Right lobe of liver (tissue), 6 donors: Measurements from ENCODE around the gene HDAC4. TPM values are rescaled to one million over a fixed set of nuclear protein-coding genes. Genes with fewer than 3 reads are reported as not detected.

Source experiments
- ATAC-seq, 4 donors: fragments of 200-7000 bp; cut with Tn5 transposase; one replicate each; pipeline ENCODE4 v1.9.1; 2020; ENCODE audit warnings: mild to moderate bottlenecking in 4 of 4, moderate library complexity in 4 of 4
- DNase-seq, 3 donors: peaks; one replicate each; pipeline ENCODE4 v3.0.0-alpha.2; 2020
- H3K27ac ChIP-seq, 3 donors: fragments of 200-600 bp; one replicate each; pipeline ENCODE4 v1.8.0; 2022
- H3K27me3 ChIP-seq, 2 donors: fragments of 200-600 bp; one replicate each; pipeline ENCODE4 v1.8.0; 2022
- H3K36me3 ChIP-seq, 4 donors: fragments of 200-600 bp; sonication (generic) in 1 of 4; one replicate each; pipeline versions ENCODE4 v1.5.1 to v1.8.0; 2017 to 2022; ENCODE audit warnings: control low read depth in 1 of 4
- H3K4me1 ChIP-seq, 4 donors: fragments of 200-600 bp; sonication (generic) in 1 of 4; one replicate each; pipeline versions ENCODE4 v1.5.1 to v1.8.0; 2017 to 2022; ENCODE audit warnings: control low read depth in 1 of 4
- H3K4me3 ChIP-seq, 3 donors: fragments of 200-600 bp; one replicate each; pipeline ENCODE4 v1.8.0; 2022
- H3K9me3 ChIP-seq, 4 donors: fragments of 200-600 bp; sonication (generic) in 1 of 4; one replicate each; pipeline versions ENCODE4 v1.5.1 to v1.8.0; 2017 to 2022; ENCODE audit warnings: control low read depth in 1 of 4
- CTCF ChIP-seq, 4 donors: fragments of 200-600 bp in 3 of 4; fragments of 450-650 bp in 1 of 4; IDR thresholded peaks; one replicate each; pipeline versions ENCODE4 v1.5.1 to v1.8.0; 2016 to 2022; ENCODE audit warnings: antibody characterized with exemption in 4 of 4, mild to moderate bottlenecking in 2 of 4
- POLR2A ChIP-seq: fragments of 450-650 bp; IDR thresholded peaks from one replicate; pipeline ENCODE4 v1.6.1; 2017; ENCODE audit warnings: antibody characterized with exemption, mild to moderate bottlenecking
- WGBS: methylation state at CpG from one replicate; pipeline ENCODE4 v1.1.6; 2018; ENCODE audit warnings: low coverage, low lambda C conversion rate; ENCODE audit not compliant: insufficient coverage; ENCODE audit errors: missing lambda C conversion rate; 5-methylcytosine and 5-hydroxymethylcytosine counted together
- intact Hi-C, 2 donors: fragments of 100-400 bp; cut with DNase I; formaldehyde crosslinking; loops; one replicate each; pipeline versions ENCODE4 v1.11.2 to v1.14.1; 2022
- total RNA-seq, 6 experiments: library from RNA; depleted of rRNA in 2 of 6; stranded (reverse); fragments of >200 nt in 2 of 6; fragmentation: NEBNext Ultra II Directional in 3 of 6; extraction: Animal tissue kit (Norgen Biotek cat#: 25700) in 3 of 6; gene quantifications; one replicate each; pipeline versions ENCODE4 v1.1.0 to v1.2.4, GENCODE V29; 2016 to 2023
- donor health status: DM: no; HTN: yes; CAD: no.
- donor health status: DM: no; HTN: no; CAD: no.
- donor health status: DM: no; HTN: no; CAD: no.
- donor health status: DM: no; HTN: yes; CAD: no.
- donor health status: DM: no; HTN: yes; CAD: no.

The HDAC4 gene
- total RNA-seq, 6 experiments from 2014 or later, result 8.9 to 22.4 (median 14.7) TPM

DNA sequence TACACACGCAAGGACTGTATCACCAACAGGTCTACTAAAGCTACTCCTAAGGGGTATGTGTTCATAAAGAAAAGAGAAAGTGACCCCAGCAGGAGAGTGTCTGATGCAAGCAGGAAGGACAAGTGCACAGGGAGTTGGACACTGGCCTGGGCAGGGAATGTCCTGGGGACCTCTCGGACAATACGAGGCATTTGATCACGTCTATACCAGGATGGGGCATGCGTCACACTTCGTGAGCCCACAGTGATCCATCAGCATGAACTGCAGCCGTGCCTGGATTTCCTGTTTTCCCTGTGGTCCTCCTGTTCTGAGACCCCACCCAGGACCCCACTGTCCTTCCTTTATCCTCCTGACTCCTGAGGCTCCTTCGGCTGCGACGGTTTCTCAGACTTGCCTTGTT, 113.9 kb downstream of the HDAC4 start:
- DNase-seq (no peak), ATAC-seq (peak; percentile 26 to 55 (median 33))
- Histone ChIP-seq H3K4me3 (no peak overlapping the region), H3K9me3 (no peaks in the 10 kb centered on the region), H3K27me3 (no peaks in the 10 kb centered on the region), H3K4me1 (peaks cover 0 to 29% (median 11%) of the 10 kb centered on the region in 4 donors), H3K27ac (no peak overlapping the region), H3K36me3 (no peaks in the 10 kb centered on the region)
- no peak for TF ChIP-seq POLR2A
- no peak for TF ChIP-seq CTCF (IDR thresholded peaks at IDR 0.05)
- WGBS, result 100% methylated on average over 4 of the region's 10 CpGs
- intact Hi-C loops, result no loop called here

DNA sequence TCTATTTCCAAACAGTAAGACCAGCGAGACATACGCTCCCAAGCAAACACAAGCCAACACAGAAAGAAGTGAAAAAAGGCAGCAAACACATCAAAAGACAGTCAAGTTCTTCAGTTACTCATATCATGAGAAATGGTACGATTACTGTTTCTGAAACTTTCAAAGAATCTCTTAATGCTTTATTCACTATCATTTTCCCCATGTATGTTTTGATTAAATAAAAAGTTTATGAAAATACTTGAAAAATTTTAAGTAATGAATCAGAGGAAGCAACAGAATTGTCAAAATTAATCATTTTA, 114.9 kb downstream of the HDAC4 start:
- Histone ChIP-seq H3K9me3 (no peaks in the 10 kb centered on the region), H3K27me3 (no peaks in the 10 kb centered on the region), H3K27ac (no peak overlapping the region), H3K36me3 (no peaks in the 10 kb centered on the region), H3K4me3 (no peak overlapping the region), H3K4me1 (peaks cover 0 to 18% (median 6%) of the 10 kb centered on the region in 4 donors)
- WGBS, result 68% methylated on average over 2 of the region's 3 CpGs
- TF ChIP-seq CTCF (IDR thresholded peaks at IDR 0.05), result no peak
- TF ChIP-seq POLR2A, result no peak
- DNase-seq, result no peak
- intact Hi-C loops, result no loop called here
- ATAC-seq, result no peak

DNA sequence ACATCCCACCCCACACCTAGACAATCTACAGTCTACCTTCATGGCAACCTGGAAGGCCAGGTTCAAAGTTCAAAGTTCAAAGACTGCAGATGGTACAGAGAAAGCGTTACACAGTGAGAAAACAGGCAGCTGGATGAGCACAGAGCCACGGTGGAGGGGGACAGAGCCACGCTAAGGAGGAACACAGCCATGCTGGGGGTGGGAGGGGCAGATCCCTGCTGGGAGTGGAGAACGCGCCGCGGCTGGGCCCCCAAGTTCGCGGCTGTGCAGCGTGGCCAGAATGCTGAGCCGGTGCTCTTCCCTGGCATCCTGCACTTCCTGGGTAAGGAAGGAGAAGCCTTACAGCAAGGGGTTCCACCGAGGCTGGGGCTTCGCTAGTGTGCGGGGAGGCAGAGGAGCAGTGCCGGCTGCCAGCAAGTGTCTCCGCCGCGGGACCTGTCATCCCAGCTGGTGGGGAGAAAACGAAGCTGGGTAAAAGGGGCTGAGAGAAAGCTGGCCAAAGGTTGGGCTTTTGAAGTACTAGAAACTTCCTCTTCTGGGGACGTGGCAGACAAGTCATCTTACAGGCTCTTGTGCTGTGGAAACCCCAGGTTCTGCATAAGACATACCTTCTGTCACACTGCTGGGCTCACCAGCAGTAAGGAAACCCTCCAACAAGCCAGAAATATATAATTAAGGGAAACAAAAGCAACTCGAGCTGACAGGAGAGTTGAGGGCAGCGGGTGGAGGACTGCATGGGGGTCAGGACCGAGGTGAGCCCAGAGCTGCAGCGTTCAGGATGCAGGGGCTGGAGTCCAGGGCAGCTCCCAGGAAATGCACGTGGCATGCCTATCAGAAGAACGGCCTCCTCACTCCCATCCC, 115.5 kb downstream of the HDAC4 start:
- peak overlapping the region in 1 of 3 donors; percentile 20 for H3K4me3 ChIP-seq
- H3K4me1 ChIP-seq, result peaks cover 0 to 16% (median 6%) of the 10 kb centered on the region in 4 donors
- WGBS, result 26% methylated on average over 12 of the region's 26 CpGs
- H3K36me3 ChIP-seq, result no peaks in the 10 kb centered on the region
- intact Hi-C loops, result no loop called here
- peak overlapping the region in 1 of 3 donors; percentile 7 for H3K27ac ChIP-seq
- DNase-seq (no peak), ATAC-seq (peak; percentile 56 to 68 (median 64))
- TF ChIP-seq CTCF (IDR thresholded peaks at IDR 0.05) (no peak), POLR2A (no peak)
- no peaks in the 10 kb centered on the region for H3K9me3 ChIP-seq
- H3K27me3 ChIP-seq, result no peaks in the 10 kb centered on the region

DNA sequence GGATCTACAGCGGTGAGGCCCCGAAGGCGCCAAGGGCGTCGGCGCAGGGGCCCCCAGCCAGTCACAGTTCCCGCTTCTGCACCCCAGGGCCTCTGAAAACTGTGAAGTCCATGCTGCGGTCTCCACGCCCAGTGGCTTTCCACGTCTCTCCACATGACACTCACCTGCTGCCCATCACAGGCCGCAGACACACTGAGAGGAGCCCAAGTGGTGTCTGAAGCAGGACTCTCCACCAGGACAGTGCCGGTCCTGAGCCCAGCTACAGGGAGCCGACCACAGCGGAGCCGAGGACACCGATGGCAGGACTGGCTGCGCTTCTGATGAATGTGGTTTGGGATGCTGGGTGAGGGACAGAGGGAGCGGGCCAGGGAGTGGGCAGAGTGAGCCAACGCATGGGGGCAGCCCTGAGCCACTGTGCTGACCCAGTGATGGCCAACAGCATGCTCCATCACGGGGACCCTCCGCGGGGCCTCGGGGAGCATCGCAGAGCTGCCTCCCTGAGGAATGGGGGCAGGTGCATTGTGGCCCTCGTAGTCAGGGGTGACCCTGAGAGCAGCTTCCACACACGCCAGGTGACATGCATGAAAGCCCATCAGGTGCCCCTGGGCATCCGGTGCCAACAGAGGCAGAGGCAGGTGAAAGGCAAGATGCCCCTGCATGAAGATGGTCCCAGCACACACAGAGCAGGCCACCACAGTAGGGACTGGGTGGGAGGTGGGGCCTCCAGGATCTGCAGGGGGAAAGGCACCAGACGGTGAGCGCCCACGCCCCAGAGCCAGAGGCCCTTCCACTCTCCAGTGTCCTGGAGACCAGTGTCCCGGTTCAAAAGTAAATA, 116.6 kb downstream of the HDAC4 start:
- peak in 1 of 3 donors; percentile 42 for DNase-seq
- intact Hi-C loops, result no loop called here
- no peak overlapping the region for H3K4me3 ChIP-seq
- TF ChIP-seq POLR2A (no peak), CTCF (IDR thresholded peaks at IDR 0.05) (no peak)
- no peak for ATAC-seq
- H3K27me3 ChIP-seq, result no peaks in the 10 kb centered on the region
- no peaks in the 10 kb centered on the region for H3K9me3 ChIP-seq
- H3K36me3 ChIP-seq, result no peaks in the 10 kb centered on the region
- 85% methylated on average over 13 of the region's 31 CpGs for WGBS
- H3K27ac ChIP-seq, result no peak overlapping the region
- H3K4me1 ChIP-seq, result peaks cover 0 to 16% (median 6%) of the 10 kb centered on the region in 4 donors
